ENCODE data around the gene BBS7.

- no peak for TF ChIP-seq CTCF (IDR thresholded peaks at IDR 0.05; ENCODE audit: poor library complexity)
- TF ChIP-seq EZH2 (IDR thresholded peaks at IDR 0.05; ENCODE audit: borderline replicate concordance): no peak
These were observed 92.6 kb downstream of the BBS7 start for GRCh38 chr4:121777625-121778024.

All from hepatocyte (in vitro differentiated cells).